GM21786 (cell line): ENCODE measurements around the gene GATA3.

Experiments
- ATAC-seq: cut with Tn5 transposase; IDR thresholded peaks from one replicate; pipeline ENCODE4 v1.9.1; 2021; ENCODE audit not compliant: unreplicated experiment

GATA3 gene

GRCh38 chr10:8037941-8038894, 16.3 kb upstream of the GATA3 start:
- no peak for ATAC-seq

GRCh38 chr10:8039321-8039881, 15.1 kb upstream of the GATA3 start:
- ATAC-seq = no peak

- ATAC-seq = no peak
Measured at GRCh38 chr10:8040651-8041050, 13.8 kb upstream of the GATA3 start.

GRCh38 chr10:8041284-8041991, 13.1 kb upstream of the GATA3 start:
- no peak for ATAC-seq

- no peak for ATAC-seq
Measured at GRCh38 chr10:8041992-8042720, 12.3 kb upstream of the GATA3 start.

- no peak for ATAC-seq
Measured at GRCh38 chr10:8042721-8043568, 11.5 kb upstream of the GATA3 start.

GRCh38 chr10:8043569-8044306, 10.8 kb upstream of the GATA3 start:
- ATAC-seq = no peak

- ATAC-seq = no peak
Measured at GRCh38 chr10:8044331-8044907, 10.1 kb upstream of the GATA3 start.

- no peak for ATAC-seq
Measured at GRCh38 chr10:8044908-8045725, 9.4 kb upstream of the GATA3 start.

GRCh38 chr10:8045726-8046494, 8.6 kb upstream of the GATA3 start:
- ATAC-seq = no peak

- ATAC-seq = no peak
Measured at GRCh38 chr10:8047452-8048280, 6.8 kb upstream of the GATA3 start.

- ATAC-seq = no peak
Measured at GRCh38 chr10:8048281-8049008, 6.0 kb upstream of the GATA3 start.

GRCh38 chr10:8049045-8049864, 5.2 kb upstream of the GATA3 start:
- ATAC-seq = no peak

GRCh38 chr10:8049865-8050555, 4.5 kb upstream of the GATA3 start:
- no peak for ATAC-seq
